K562 (cell line): ENCODE measurements around the gene FKRP. TPM values are rescaled to one million over a fixed set of nuclear protein-coding genes. Genes with fewer than 3 reads are reported as not detected.

Experiments
- ARHGAP35 ChIP-seq: fragments of 450-650 bp; IDR thresholded peaks from 2 replicates; pipeline ENCODE4 v1.6.1; 2018; ENCODE audit not compliant: partially characterized antibody
- GATA2 ChIP-seq: sonication (generic); formaldehyde crosslinking; IDR thresholded peaks from 2 replicates; pipeline ENCODE4 v1.4.0; 2020; ENCODE audit warnings: mild to moderate bottlenecking, missing genetic modification reagents
- L3MBTL2 ChIP-seq: fragments of 450-650 bp; IDR thresholded peaks from 2 replicates; pipeline ENCODE4 v1.6.1; 2016; ENCODE audit warnings: mild to moderate bottlenecking, moderate library complexity
- MAZ ChIP-seq, 2 experiments: fragments of 450-650 bp in 1 of 2; sonication (generic) in 1 of 2; formaldehyde crosslinking; IDR thresholded peaks in 1 of 2; conservative IDR thresholded peaks in 1 of 2; 2 replicates each; pipeline versions ENCODE4 v1.4.0 to v1.5.0; 2020; ENCODE audit warnings: mild to moderate bottlenecking in 1 of 2, missing genetic modification reagents in 1 of 2
- RB1 ChIP-seq: fragments of 450-650 bp; IDR thresholded peaks from 2 replicates; pipeline ENCODE4 v1.6.1; 2017; ENCODE audit warnings: low read depth, mild to moderate bottlenecking
- SPI1 ChIP-seq: IDR thresholded peaks from 2 replicates; pipeline ENCODE4 v1.6.1; 2011; ENCODE audit warnings: low read depth, low read length, control low read depth, borderline replicate concordance
- ZBTB17 ChIP-seq: fragments of 450-650 bp; formaldehyde crosslinking; IDR thresholded peaks from 2 replicates; pipeline ENCODE4 v1.4.0; 2020; ENCODE audit warnings: mild to moderate bottlenecking
- ZNF133 ChIP-seq: fragments of 250-450 bp; sonication (Bioruptor Pico); IDR thresholded peaks from 2 replicates; pipeline ENCODE4 v1.4.0; 2020; ENCODE audit warnings: mild to moderate bottlenecking
- ZNF318 ChIP-seq, 2 experiments: fragments of 450-650 bp; IDR thresholded peaks; 2 replicates each; pipeline ENCODE4 v1.6.1; 2016; ENCODE audit warnings: mild to moderate bottlenecking in 2 of 2, borderline replicate concordance in 1 of 2, low read depth in 1 of 2, moderate library complexity in 1 of 2
- ZNF780A ChIP-seq: fragments of 250-450 bp; sonication (Bioruptor Pico); IDR thresholded peaks from 2 replicates; pipeline ENCODE4 v1.5.0; 2021; ENCODE audit warnings: mild to moderate bottlenecking
- polyA plus RNA-seq, 8 experiments: library from polyadenylated mRNA; depleted of rRNA in 4 of 8; stranded (reverse) in 5 of 8; unstranded in 3 of 8; fragments of >200 nt; fragmentation: Nextera tagmentation in 2 of 8; fragmentation: Illumina TruSeq in 1 of 8; extraction: Ambion mirVana in 2 of 8; extraction: Trizol in 1 of 8; gene quantifications; 2 replicates each; pipeline versions ENCODE4 v1.2.1 to v1.2.3, GENCODE V29; 2011 to 2014; ENCODE audit warnings: inconsistent platforms in 1 of 8, missing spikeins in 1 of 8
- total RNA-seq, 7 experiments: library from RNA; depleted of rRNA in 6 of 7; stranded (reverse); fragments of >200 nt in 6 of 7; fragmentation: Illumina TruSeq in 2 of 7; extraction: Trizol in 2 of 7; gene quantifications; 2 replicates each; pipeline versions ENCODE4 v1.2.1 to v1.2.3, GENCODE V29; 2011 to 2021; ENCODE audit warnings: low replicate concordance in 1 of 7
- TF ChIP-seq, protein P1 (sequence below), 2 experiments: IDR thresholded peaks in 1 of 2; conservative IDR thresholded peaks in 1 of 2; 2 replicates each; pipeline ENCODE4 v1.6.1; 2016; ENCODE audit warnings: low read depth in 2 of 2, mild to moderate bottlenecking in 1 of 2, missing compliant biosample characterization in 1 of 2, missing genetic modification characterization in 1 of 2, moderate library complexity in 1 of 2
- TF ChIP-seq, protein P2 (sequence below): fragments of 250-450 bp; sonication (Bioruptor Pico); IDR thresholded peaks from 2 replicates; pipeline ENCODE4 v1.4.0; 2020; ENCODE audit warnings: mild to moderate bottlenecking, moderate library complexity, borderline replicate concordance

The FKRP gene
- total and polyA plus RNA-seq, 9 of the 15 experiments (the other 6 are each of a cell fraction or from before 2014, with no cell fraction given) = 0.68 to 16.1 (median 6.5) TPM

GRCh38 chr19:46745521-46746280, at the start of gene FKRP (continued):
- no peak for TF ChIP-seq ZNF318 (IDR thresholded peaks at IDR 0.05; ENCODE audit: borderline replicate concordance in 1 of 2, low read depth in 1 of 2)
- TF ChIP-seq MAZ (CRISPR knock-in tag; conservative IDR thresholded peaks at IDR 0.05 in 1 of 2, IDR thresholded peaks at IDR 0.05 in 1 of 2) = no peak; a peak in 1 of 4 replicates
- TF ChIP-seq ARHGAP35 = no peak
- TF ChIP-seq RB1 = peak; percentile 60
- no peak for TF ChIP-seq GATA2 (CRISPR knock-in tag)
- TF ChIP-seq L3MBTL2 = no peak
- no peak for TF ChIP-seq ZNF133 (CRISPR knock-in tag)
- TF ChIP-seq, protein P1, sequence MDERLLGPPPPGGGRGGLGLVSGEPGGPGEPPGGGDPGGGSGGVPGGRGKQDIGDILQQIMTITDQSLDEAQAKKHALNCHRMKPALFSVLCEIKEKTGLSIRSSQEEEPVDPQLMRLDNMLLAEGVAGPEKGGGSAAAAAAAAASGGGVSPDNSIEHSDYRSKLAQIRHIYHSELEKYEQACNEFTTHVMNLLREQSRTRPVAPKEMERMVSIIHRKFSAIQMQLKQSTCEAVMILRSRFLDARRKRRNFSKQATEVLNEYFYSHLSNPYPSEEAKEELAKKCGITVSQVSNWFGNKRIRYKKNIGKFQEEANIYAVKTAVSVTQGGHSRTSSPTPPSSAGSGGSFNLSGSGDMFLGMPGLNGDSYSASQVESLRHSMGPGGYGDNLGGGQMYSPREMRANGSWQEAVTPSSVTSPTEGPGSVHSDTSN (CRISPR knock-in tag; IDR thresholded peaks at IDR 0.05; ENCODE audit: low read depth) = no peak
- TF ChIP-seq, protein P1 (tag; conservative IDR thresholded peaks at IDR 0.05; ENCODE audit: low read depth) = no peak
- no peak for TF ChIP-seq ZNF780A
- no peak for TF ChIP-seq ZBTB17 (CRISPR knock-in tag)
- no peak for TF ChIP-seq SPI1
- TF ChIP-seq, protein P2, sequence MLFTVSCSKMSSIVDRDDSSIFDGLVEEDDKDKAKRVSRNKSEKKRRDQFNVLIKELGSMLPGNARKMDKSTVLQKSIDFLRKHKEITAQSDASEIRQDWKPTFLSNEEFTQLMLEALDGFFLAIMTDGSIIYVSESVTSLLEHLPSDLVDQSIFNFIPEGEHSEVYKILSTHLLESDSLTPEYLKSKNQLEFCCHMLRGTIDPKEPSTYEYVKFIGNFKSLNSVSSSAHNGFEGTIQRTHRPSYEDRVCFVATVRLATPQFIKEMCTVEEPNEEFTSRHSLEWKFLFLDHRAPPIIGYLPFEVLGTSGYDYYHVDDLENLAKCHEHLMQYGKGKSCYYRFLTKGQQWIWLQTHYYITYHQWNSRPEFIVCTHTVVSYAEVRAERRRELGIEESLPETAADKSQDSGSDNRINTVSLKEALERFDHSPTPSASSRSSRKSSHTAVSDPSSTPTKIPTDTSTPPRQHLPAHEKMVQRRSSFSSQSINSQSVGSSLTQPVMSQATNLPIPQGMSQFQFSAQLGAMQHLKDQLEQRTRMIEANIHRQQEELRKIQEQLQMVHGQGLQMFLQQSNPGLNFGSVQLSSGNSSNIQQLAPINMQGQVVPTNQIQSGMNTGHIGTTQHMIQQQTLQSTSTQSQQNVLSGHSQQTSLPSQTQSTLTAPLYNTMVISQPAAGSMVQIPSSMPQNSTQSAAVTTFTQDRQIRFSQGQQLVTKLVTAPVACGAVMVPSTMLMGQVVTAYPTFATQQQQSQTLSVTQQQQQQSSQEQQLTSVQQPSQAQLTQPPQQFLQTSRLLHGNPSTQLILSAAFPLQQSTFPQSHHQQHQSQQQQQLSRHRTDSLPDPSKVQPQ = no peak
